Ecto neural progenitor cell (in vitro differentiated cells): ENCODE results near the gene FZD8.
"Not testable (repeated sequence)": the region's sequence is repeated elsewhere in the genome, so short reads cannot be mapped to it uniquely, and the experiment has no call there.

ENCODE experiments used
- DNase-seq: peaks from one replicate; pipeline ENCODE4 v3.0.0-alpha.2; 2018; ENCODE audit warnings: low spot score

FZD8 gene

GRCh38 chr10:35642035-35642792 is at the start of gene FZD8:
Gene FZD8 (minus strand): TSS chr10:35642296. CDS start chr10:35641429, 867 bp downstream.
- peak; percentile 93 for DNase-seq

- DNase-seq = no peak
Observed at GRCh38 chr10:35691522-35692236, 49.6 kb upstream of the FZD8 start.

- no peak for DNase-seq
Observed at GRCh38 chr10:35690534-35690933, 48.4 kb upstream of the FZD8 start.

- DNase-seq = not testable (repeated sequence)
Observed at GRCh38 chr10:35685858-35686257, 43.8 kb upstream of the FZD8 start.

- DNase-seq = no peak
Observed at GRCh38 chr10:35685402-35685801, 43.3 kb upstream of the FZD8 start.

- no peak for DNase-seq
Observed at GRCh38 chr10:35684586-35684985, 42.5 kb upstream of the FZD8 start.

GRCh38 chr10:35675846-35676245 is 33.8 kb upstream of the FZD8 start:
- no peak for DNase-seq

- no peak for DNase-seq
Observed at GRCh38 chr10:35674843-35675242, 32.7 kb upstream of the FZD8 start.

GRCh38 chr10:35668865-35669650 is 27.0 kb upstream of the FZD8 start:
- DNase-seq = no peak

GRCh38 chr10:35667971-35668370 is 25.9 kb upstream of the FZD8 start:
- DNase-seq = no peak

- DNase-seq = no peak
Observed at GRCh38 chr10:35667270-35667889, 25.3 kb upstream of the FZD8 start.

- no peak for DNase-seq
Observed at GRCh38 chr10:35661236-35661635, 19.1 kb upstream of the FZD8 start.

- DNase-seq = no peak
Observed at GRCh38 chr10:35659456-35659855, 17.4 kb upstream of the FZD8 start.

GRCh38 chr10:35657621-35658020 is 15.5 kb upstream of the FZD8 start:
- no peak for DNase-seq

GRCh38 chr10:35652824-35653223 is 10.7 kb upstream of the FZD8 start:
- DNase-seq = no peak

GRCh38 chr10:35650894-35651293 is 8.8 kb upstream of the FZD8 start:
- no peak for DNase-seq

GRCh38 chr10:35644050-35644950 is 2.2 kb upstream of the FZD8 start:
- no peak for DNase-seq

- peak; percentile 69 for DNase-seq
Observed at GRCh38 chr10:35643151-35644049, 1.3 kb upstream of the FZD8 start.

- no peak for DNase-seq
Observed at GRCh38 chr10:35642793-35643114, 658 bp upstream of the FZD8 start.

- no peak for DNase-seq
Observed at GRCh38 chr10:35641676-35642034, 441 bp downstream of the FZD8 start.
